D721Med (cell line): Measurements from ENCODE around the gene ADARB2.

Experiments used
- DNase-seq: peaks from one replicate; pipeline ENCODE4 v3.0.0; 2011; ENCODE audit warnings: low spot score; ENCODE audit not compliant: insufficient read length
- FAIRE-seq: peaks from 2 replicates; lab custom pipeline; 2011; peaks lifted over from hg19 to GRCh38; lab: Jason Lieb, UNC
- TF ChIP-seq, protein P1 (sequence below): IDR thresholded peaks from 2 replicates; pipeline ENCODE4 v1.5.1; 2012; ENCODE audit warnings: mild to moderate bottlenecking, control low read depth; ENCODE audit not compliant: insufficient read depth; ENCODE audit errors: missing control alignments

ADARB2 gene

DNA sequence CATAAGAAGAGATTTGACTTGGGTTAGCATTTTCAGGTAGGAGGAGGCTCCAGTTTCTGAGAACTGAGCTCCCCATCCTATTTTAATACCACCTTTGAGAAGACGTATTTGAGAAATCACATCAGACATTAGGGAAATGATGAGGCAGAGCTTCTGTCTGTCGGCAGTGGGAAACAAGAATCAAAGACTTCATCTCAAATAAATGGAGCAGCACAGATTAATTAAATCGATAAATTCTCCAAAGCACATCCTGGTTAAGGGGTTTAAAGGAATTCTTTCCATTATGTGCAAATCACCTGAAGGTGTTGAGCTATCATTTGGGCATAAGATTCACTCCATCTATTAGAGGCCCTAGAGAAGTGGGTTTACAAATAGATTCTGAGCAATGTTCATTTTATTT, 7.6 kb downstream of the ADARB2 start:
- no peak for FAIRE-seq
- no peak for DNase-seq

DNA sequence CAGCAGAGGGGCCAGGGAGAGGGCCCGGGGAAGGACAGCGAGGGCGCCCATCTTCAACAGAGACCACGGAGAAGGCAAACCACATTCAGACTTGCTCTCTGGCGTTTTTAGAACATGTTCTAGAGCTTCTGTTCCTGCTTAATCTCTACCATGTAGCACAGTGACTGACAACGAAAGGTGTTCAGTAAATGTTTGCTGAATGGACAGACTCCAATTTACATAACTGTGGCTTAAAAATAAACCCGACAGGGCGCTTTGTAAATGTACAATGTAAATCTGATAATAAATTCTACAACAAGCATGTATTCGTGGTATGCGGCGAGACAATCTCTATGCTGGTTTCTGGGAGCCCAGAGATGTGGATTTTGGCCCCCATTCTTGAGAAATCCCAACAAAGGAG, 10.5 kb downstream of the ADARB2 start:
- DNase-seq (no peak), FAIRE-seq (no peak)
- TF ChIP-seq, protein P1, sequence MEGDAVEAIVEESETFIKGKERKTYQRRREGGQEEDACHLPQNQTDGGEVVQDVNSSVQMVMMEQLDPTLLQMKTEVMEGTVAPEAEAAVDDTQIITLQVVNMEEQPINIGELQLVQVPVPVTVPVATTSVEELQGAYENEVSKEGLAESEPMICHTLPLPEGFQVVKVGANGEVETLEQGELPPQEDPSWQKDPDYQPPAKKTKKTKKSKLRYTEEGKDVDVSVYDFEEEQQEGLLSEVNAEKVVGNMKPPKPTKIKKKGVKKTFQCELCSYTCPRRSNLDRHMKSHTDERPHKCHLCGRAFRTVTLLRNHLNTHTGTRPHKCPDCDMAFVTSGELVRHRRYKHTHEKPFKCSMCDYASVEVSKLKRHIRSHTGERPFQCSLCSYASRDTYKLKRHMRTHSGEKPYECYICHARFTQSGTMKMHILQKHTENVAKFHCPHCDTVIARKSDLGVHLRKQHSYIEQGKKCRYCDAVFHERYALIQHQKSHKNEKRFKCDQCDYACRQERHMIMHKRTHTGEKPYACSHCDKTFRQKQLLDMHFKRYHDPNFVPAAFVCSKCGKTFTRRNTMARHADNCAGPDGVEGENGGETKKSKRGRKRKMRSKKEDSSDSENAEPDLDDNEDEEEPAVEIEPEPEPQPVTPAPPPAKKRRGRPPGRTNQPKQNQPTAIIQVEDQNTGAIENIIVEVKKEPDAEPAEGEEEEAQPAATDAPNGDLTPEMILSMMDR = no peak

More for the DNA sequence above, 7.6 kb downstream of the ADARB2 start:
- TF ChIP-seq, protein P1 = no peak

DNA sequence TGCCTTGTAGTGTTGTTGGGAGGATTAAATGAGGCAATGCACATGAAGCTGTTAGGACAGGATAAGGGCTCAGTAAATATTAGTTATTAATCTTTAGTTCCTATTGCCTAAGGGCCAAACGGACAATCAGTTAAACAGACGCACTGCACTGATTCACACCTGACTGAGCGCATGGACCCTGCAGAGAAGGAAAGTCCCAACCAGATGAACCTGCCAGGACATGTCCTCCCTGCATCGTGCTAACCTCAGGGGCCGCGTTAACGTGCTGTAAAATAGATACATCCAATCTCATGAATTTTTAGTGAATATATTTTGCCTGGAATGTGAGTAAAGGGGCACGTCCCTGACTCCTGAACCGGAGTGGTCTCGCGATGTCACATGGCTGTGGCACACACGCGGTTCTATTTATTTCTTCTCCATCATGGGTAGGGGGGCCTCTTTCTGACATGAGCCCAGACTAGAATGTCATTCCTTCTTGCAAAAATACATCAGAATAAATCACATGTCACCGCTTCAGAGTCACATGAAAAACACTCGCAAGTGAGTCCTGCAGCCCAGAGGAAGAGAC, 12.3 kb downstream of the ADARB2 start:
- TF ChIP-seq, protein P1 = no peak
- FAIRE-seq (no peak), DNase-seq (no peak)

DNA sequence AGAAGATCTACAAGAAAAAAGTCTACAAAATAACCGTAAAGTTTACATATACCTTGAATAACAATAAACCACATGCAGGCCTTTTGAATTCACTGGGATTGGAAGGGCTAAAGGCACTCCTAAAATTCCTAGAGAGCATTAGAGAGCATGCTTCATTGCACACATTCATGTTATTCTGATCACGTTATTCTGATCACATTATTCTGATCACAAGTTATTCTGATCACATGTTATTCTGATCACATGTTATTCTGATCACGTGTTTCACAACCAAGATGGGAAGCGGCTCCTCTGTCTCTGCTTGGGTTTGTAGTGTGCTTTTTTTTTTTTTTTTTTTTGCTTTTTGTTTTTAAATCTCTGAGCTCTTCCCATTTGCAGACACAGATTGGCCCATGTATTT, 20.5 kb downstream of the ADARB2 start:
- TF ChIP-seq, protein P1 = no peak
- FAIRE-seq = no peak

DNA sequence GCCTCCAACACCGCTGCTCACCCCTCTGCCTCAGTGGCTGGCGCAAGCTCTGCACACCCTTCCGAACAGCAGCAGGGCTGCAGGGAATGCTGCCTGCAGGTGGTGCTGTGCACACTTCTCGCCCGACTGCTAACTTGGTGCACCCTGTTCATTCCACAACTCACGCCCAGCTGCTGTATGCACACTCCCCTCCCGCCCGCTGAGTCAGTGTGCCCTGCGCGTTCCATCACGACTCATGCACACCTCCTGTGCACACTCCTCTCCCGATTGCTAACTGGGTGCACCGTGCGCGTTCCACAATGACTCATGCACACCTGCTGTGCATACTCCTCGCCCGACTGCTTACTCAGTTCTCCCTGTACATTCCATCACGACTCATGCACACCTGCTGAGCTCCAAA, 21.5 kb downstream of the ADARB2 start:
- DNase-seq (no peak), FAIRE-seq (no peak)
- TF ChIP-seq, protein P1 = peak; percentile 47

More for the DNA sequence above, 20.5 kb downstream of the ADARB2 start:
- DNase-seq = no peak

- FAIRE-seq = no peak
- DNase-seq = no peak
- TF ChIP-seq, protein P1 = no peak
Measured at GRCh38 chr10:1712944-1713671, 24.2 kb downstream of the ADARB2 start.

GRCh38 chr10:1712314-1712713, 25.0 kb downstream of the ADARB2 start:
- no peak for FAIRE-seq
- TF ChIP-seq, protein P1 = no peak
- DNase-seq = no peak
